Astrocyte (in vitro differentiated cells and primary cell): ENCODE results near the gene FSTL4.

ENCODE experiments used
- CTCF ChIP-seq: IDR thresholded peaks from 2 replicates; pipeline ENCODE4 v1.5.1; 2011; ENCODE audit warnings: low read depth, mild to moderate bottlenecking, inconsistent platforms, low read length, moderate library complexity; ENCODE audit not compliant: insufficient read depth
- EZH2 ChIP-seq: IDR thresholded peaks from 2 replicates; pipeline ENCODE4 v1.6.1; 2012; ENCODE audit warnings: mild to moderate bottlenecking, low read length, inconsistent platforms; ENCODE audit not compliant: insufficient read depth

- TF ChIP-seq CTCF: no peak
- no peak for TF ChIP-seq EZH2
Measured at GRCh38 chr5:133257977-133258376, 354.4 kb downstream of the FSTL4 start.
